Kidney (tissue), 14 donors: ENCODE data around the gene C14orf93. TPM values are rescaled to one million over a fixed set of nuclear protein-coding genes. Genes with fewer than 3 reads are reported as not detected.

Experiments used
- DNase-seq, 5 donors: peaks; one replicate each; pipeline ENCODE4 v3.0.0-alpha.2; 2013 to 2020
- FAIRE-seq: peaks from 2 replicates; lab custom pipeline; 2012; peaks lifted over from hg19 to GRCh38; lab: Jason Lieb, UNC
- H3K27ac ChIP-seq, 2 donors: one replicate each; pipeline ENCODE4 v1.7.0; 2013; ENCODE audit warnings: low read depth in 2 of 2, low read length in 2 of 2, inconsistent platforms in 1 of 2
- H3K27me3 ChIP-seq: one replicate; pipeline ENCODE4 v1.7.1; 2013; ENCODE audit warnings: low read length, inconsistent platforms; ENCODE audit not compliant: control insufficient read depth, insufficient read depth
- H3K36me3 ChIP-seq, 3 donors: one replicate each; pipeline versions ENCODE4 v1.7.0 to v1.7.1; 2013; ENCODE audit warnings: low read length in 3 of 3, control low read depth in 1 of 3, inconsistent platforms in 1 of 3; ENCODE audit not compliant: insufficient read depth in 3 of 3, control insufficient read depth in 2 of 3
- H3K4me1 ChIP-seq, 3 donors: one replicate each; pipeline versions ENCODE4 v1.7.0 to v1.7.1; 2013; ENCODE audit warnings: low read length in 3 of 3, inconsistent platforms in 1 of 3, low read depth in 1 of 3; ENCODE audit not compliant: control insufficient read depth in 2 of 3, insufficient read depth in 2 of 3
- H3K4me3 ChIP-seq, 3 donors: one replicate each; pipeline versions ENCODE4 v1.7.0 to v1.8.1; 2013; ENCODE audit warnings: low read length in 3 of 3, control low read depth in 1 of 3, inconsistent platforms in 1 of 3
- H3K9ac ChIP-seq, 3 donors: one replicate each; pipeline versions ENCODE4 v1.7.0 to v1.7.1; 2013; ENCODE audit warnings: low read length in 3 of 3, control low read depth in 1 of 3, inconsistent platforms in 1 of 3
- H3K9me3 ChIP-seq, 3 donors: one replicate each; pipeline versions ENCODE4 v1.7.0 to v1.7.1; 2013; ENCODE audit warnings: low read length in 3 of 3, control low read depth in 1 of 3, inconsistent platforms in 1 of 3; ENCODE audit not compliant: control insufficient read depth in 2 of 3, insufficient read depth in 1 of 3
- intact Hi-C: fragments of 100-400 bp; cut with DNase I; formaldehyde crosslinking; loops from one replicate; pipeline ENCODE4 v1.11.1; 2022
- polyA plus RNA-seq: library from polyadenylated mRNA; stranded (reverse); fragments of 350-450 nt; fragmentation: Illumina TruSeq; extraction: RNeasy Lipid Tissue Mini Kit (QIAGEN cat#74804); gene quantifications from one replicate; pipeline ENCODE4 v1.2.3, GENCODE V29; 2014; ENCODE audit warnings: low read depth, low replicate concordance; ENCODE audit not compliant: insufficient read depth
- total RNA-seq: library from RNA; stranded (reverse); fragmentation: NEBNext Ultra II Directional; extraction: Animal tissue kit (Norgen Biotek cat#: 25700); gene quantifications from one replicate; pipeline ENCODE4 v1.2.1, GENCODE V29; 2021
- TF ChIP-seq, protein P1 (sequence below): IDR thresholded peaks from 3 replicates; pipeline ENCODE4 v1.5.1; 2012; ENCODE audit warnings: mild to moderate bottlenecking, moderate library complexity, borderline replicate concordance; ENCODE audit not compliant: insufficient read depth; ENCODE audit errors: extremely low read depth
- donor health status: control.
- donor health status: control.
- donor health status: control.
- donor health status: control.
- donor health status: control.
- donor health status: DM: yes; HTN: yes; CAD: no.
- donor health status: Normal renal cell carcinoma (clear cell type).

C14orf93 gene
- total and polyA plus RNA-seq, 2 donors from 2014 or later: 9.5 to 9.6 TPM

- intact Hi-C loops: no loop called here
- Histone ChIP-seq H3K36me3 (peaks cover 8 to 14% (median 13%) of the 10 kb centered on the region in 3 donors), H3K4me1 (peaks cover 0 to 6% (median 6%) of the 10 kb centered on the region in 3 donors), H3K9me3 (no peaks in the 10 kb centered on the region), H3K27me3 (no peaks in the 10 kb centered on the region), H3K4me3 (peak within 1 kb of the TSS; percentile 86 to 99 (median 96)), H3K9ac (peak within 1 kb of the TSS; percentile 79 to 99 (median 90)), H3K27ac (peak within 1 kb of the TSS; percentile 98 to 100)
- FAIRE-seq (no peak), DNase-seq (peak; percentile 91 to 98 (median 94))
- TF ChIP-seq, protein P1, sequence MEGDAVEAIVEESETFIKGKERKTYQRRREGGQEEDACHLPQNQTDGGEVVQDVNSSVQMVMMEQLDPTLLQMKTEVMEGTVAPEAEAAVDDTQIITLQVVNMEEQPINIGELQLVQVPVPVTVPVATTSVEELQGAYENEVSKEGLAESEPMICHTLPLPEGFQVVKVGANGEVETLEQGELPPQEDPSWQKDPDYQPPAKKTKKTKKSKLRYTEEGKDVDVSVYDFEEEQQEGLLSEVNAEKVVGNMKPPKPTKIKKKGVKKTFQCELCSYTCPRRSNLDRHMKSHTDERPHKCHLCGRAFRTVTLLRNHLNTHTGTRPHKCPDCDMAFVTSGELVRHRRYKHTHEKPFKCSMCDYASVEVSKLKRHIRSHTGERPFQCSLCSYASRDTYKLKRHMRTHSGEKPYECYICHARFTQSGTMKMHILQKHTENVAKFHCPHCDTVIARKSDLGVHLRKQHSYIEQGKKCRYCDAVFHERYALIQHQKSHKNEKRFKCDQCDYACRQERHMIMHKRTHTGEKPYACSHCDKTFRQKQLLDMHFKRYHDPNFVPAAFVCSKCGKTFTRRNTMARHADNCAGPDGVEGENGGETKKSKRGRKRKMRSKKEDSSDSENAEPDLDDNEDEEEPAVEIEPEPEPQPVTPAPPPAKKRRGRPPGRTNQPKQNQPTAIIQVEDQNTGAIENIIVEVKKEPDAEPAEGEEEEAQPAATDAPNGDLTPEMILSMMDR: no peak
Measured at GRCh38 chr14:23034498-23035302, 24.8 kb upstream of the C14orf93 start, which contains the start of gene PSMB5. Gene PSMB5 (minus strand): TSS chr14:23034900. CDS start chr14:23034881, 19 bp downstream.

GRCh38 chr14:23033801-23034497 lies 24.0 kb upstream of the C14orf93 start:
- intact Hi-C loops: no loop called here
- Histone ChIP-seq H3K27ac (peak overlapping the region; percentile 98 to 100), H3K4me1 (peaks cover 0 to 6% (median 6%) of the 10 kb centered on the region in 3 donors), H3K4me3 (peak overlapping the region; percentile 86 to 99 (median 96)), H3K27me3 (no peaks in the 10 kb centered on the region), H3K36me3 (peaks cover 8 to 16% (median 13%) of the 10 kb centered on the region in 3 donors), H3K9ac (peak overlapping the region; percentile 79 to 99 (median 90)), H3K9me3 (no peaks in the 10 kb centered on the region)
- TF ChIP-seq, protein P1: no peak
- DNase-seq (no peak), FAIRE-seq (no peak)

DNA sequence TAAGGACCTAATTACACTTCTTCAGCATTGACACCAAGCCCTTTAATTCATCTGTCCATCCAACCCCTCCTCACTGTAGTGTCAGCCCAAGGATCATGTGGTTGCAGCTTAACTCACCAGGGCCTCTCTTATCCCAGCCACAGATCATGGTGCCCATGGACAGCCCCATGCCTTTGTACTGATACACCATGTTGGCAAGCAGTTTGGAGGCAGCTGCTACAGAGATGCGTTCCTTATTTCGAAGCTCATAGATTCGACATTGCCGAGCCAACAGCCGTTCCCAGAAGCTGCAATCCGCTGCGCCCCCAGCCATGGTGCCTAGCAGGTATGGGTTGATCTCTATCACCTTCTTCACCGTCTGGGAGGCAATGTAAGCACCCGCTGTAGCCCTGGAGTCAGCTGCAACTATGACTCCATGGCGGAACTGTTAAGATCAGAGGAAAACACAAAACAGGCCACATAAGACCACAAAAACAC lies 23.3 kb upstream of the C14orf93 start:
- H3K27me3 ChIP-seq: no peaks in the 10 kb centered on the region
- no peaks in the 10 kb centered on the region for H3K9me3 ChIP-seq
- FAIRE-seq: no peak
- H3K27ac ChIP-seq: no peak overlapping the region
- intact Hi-C loops: no loop called here
- H3K36me3 ChIP-seq: peaks cover 8 to 20% (median 13%) of the 10 kb centered on the region in 3 donors
- DNase-seq: no peak
- H3K4me1 ChIP-seq: peaks cover 0 to 6% (median 6%) of the 10 kb centered on the region in 3 donors
- TF ChIP-seq, protein P1: no peak
- no peak overlapping the region for H3K9ac ChIP-seq
- H3K4me3 ChIP-seq: peak overlapping the region in 2 of 3 donors; percentile 26 to 86
